Tibial nerve (tissue), 4 donors: Measurements from ENCODE around the gene CNGA1.

Experiments used
- EP300 ChIP-seq, 2 donors: sonication (generic); formaldehyde crosslinking; IDR thresholded peaks; one replicate each; pipeline ENCODE4 v1.6.1; 2017; ENCODE audit warnings: antibody characterized with exemption in 2 of 2, mild to moderate bottlenecking in 1 of 2
- POLR2A ChIP-seq, 2 donors: fragments of 450-650 bp; IDR thresholded peaks; one replicate each; pipeline ENCODE4 v1.6.1; 2017; ENCODE audit warnings: antibody characterized with exemption in 2 of 2, mild to moderate bottlenecking in 2 of 2, moderate library complexity in 2 of 2
- TF ChIP-seq, protein P1 (sequence below), 5 experiments: fragments of 200-600 bp in 3 of 5; fragments of 450-650 bp in 2 of 5; sonication (generic) in 3 of 5; IDR thresholded peaks; one replicate each; pipeline ENCODE4 v1.5.1; 2016 to 2019; ENCODE audit warnings: antibody characterized with exemption in 5 of 5, mild to moderate bottlenecking in 3 of 5, moderate library complexity in 2 of 5

DNA sequence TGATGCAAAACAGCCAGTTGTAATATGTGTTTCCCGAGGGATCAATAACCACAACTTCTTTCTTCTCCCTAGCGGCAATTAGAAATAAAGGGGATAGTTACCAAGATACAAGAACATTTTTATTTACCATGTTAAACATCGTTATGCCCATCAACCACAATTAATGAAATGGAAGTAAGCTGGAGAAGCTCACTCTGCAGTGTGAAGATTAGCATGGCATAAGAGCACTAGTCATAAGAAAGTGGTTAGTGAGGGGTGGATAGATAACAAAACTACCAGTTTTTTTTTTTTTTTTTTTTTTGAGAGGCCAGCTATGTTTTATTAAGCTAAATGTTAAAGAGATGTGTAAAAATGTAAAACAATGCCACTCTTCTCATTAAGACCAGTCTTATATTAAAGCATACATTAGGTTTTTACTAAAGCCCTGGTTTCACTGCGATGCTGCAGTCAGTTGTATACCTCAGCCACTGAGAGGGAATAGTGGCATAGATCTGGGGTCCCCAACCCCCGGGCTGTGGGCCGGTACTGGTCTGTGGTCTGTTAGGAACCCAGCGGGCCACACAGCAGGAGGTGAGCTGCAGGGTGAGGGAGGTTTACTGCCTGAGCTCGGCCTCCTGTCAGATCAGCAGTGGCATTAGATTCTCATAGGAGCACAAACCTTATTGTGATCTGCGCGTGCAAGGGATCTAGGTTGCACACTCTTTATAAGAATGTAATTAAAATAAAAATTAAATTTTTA is 74.2 kb downstream of the CNGA1 start:
- no peak for TF ChIP-seq POLR2A (IDR thresholded peaks at IDR 0.05)
- TF ChIP-seq, protein P1, sequence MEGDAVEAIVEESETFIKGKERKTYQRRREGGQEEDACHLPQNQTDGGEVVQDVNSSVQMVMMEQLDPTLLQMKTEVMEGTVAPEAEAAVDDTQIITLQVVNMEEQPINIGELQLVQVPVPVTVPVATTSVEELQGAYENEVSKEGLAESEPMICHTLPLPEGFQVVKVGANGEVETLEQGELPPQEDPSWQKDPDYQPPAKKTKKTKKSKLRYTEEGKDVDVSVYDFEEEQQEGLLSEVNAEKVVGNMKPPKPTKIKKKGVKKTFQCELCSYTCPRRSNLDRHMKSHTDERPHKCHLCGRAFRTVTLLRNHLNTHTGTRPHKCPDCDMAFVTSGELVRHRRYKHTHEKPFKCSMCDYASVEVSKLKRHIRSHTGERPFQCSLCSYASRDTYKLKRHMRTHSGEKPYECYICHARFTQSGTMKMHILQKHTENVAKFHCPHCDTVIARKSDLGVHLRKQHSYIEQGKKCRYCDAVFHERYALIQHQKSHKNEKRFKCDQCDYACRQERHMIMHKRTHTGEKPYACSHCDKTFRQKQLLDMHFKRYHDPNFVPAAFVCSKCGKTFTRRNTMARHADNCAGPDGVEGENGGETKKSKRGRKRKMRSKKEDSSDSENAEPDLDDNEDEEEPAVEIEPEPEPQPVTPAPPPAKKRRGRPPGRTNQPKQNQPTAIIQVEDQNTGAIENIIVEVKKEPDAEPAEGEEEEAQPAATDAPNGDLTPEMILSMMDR (IDR thresholded peaks at IDR 0.05), result no peak
- no peak for TF ChIP-seq EP300 (IDR thresholded peaks at IDR 0.05)
